ENCODE data around the gene MYCL. TPM values are rescaled to one million over a fixed set of nuclear protein-coding genes. Genes with fewer than 3 reads are reported as not detected.

The MYCL gene
- total RNA-seq, 1 donor from 2014 or later: 2.6 TPM

DNA sequence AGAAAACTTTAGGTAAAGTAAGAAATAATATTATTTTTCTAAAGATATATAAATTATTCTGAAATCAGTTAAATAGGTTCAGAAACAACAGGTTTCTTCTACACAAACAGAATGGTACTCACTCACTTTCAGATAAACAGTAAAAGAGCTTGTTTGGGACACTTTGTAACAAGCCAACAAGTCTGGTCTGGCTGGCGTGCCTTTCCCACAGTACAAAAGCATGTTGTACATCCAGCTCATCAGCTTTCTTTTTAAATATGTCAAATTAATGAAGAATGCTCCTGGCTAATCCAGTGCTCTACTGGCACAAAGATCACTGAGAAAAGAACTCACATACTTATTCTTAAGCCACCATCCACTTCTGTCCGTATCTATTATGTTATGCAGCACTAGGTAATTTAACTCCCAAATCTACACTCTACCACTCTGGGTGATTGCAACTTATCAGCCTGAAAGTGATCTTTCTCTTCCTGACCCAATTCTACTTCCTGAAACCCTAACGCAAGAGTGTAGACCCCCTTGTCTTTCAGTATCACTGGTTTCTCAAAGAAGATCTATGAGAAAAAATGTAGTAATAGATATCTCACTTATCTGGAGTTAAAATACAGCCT, 51.0 kb downstream of the MYCL start:
- no peak for DNase-seq (ENCODE audit: low read depth)
- no peak overlapping the region for H3K4me3 ChIP-seq (ENCODE audit: low read depth, low read length)
- TF ChIP-seq, protein P1, sequence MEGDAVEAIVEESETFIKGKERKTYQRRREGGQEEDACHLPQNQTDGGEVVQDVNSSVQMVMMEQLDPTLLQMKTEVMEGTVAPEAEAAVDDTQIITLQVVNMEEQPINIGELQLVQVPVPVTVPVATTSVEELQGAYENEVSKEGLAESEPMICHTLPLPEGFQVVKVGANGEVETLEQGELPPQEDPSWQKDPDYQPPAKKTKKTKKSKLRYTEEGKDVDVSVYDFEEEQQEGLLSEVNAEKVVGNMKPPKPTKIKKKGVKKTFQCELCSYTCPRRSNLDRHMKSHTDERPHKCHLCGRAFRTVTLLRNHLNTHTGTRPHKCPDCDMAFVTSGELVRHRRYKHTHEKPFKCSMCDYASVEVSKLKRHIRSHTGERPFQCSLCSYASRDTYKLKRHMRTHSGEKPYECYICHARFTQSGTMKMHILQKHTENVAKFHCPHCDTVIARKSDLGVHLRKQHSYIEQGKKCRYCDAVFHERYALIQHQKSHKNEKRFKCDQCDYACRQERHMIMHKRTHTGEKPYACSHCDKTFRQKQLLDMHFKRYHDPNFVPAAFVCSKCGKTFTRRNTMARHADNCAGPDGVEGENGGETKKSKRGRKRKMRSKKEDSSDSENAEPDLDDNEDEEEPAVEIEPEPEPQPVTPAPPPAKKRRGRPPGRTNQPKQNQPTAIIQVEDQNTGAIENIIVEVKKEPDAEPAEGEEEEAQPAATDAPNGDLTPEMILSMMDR (conservative IDR thresholded peaks at IDR 0.05; ENCODE audit: low read depth, low read length): no peak

DNA sequence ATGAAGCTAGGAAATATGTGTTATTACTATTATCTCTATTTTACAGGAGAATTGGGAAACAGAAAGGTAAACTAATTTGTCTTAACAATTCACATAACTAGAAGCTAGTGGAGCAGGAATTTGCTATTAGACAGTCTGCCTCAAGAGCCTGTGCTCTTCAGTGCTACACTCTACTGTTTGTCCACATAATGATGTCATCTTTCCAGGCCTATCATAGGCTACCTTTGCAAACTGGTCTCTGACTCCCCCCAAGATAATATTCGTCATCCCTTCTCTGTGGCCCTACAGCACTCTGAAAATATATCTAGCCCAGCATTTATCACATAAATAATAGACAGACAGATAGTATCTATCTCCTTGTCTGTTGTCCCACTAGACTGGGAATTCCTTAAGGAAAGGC, 52.5 kb downstream of the MYCL start:
- TF ChIP-seq, protein P1 (conservative IDR thresholded peaks at IDR 0.05; ENCODE audit: low read depth, low read length): no peak
- no peak overlapping the region for H3K4me3 ChIP-seq (ENCODE audit: low read depth, low read length)
- DNase-seq (ENCODE audit: low read depth): no peak

DNA sequence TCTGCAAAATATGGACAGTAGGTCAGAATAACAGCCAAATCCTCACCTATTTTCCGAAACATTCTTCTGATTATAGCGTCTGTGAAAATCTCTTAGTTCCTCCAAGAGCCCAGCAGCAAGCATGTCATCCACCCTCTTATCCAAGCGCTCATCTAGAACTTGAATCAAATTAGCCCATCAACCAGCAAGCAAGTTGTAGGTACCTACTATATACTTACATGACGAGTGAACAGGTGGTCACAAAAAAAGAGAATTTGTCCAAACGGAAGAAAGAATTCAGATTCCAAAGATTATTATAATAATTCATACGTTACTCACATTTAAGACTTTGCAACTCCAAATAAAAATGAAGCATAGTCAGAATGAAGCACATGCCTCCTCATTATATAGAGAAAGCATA, 53.8 kb downstream of the MYCL start:
- TF ChIP-seq, protein P1 (conservative IDR thresholded peaks at IDR 0.05; ENCODE audit: low read depth, low read length): no peak
- no peak overlapping the region for H3K4me3 ChIP-seq (ENCODE audit: low read depth, low read length)
- no peak for DNase-seq (ENCODE audit: low read depth)

DNA sequence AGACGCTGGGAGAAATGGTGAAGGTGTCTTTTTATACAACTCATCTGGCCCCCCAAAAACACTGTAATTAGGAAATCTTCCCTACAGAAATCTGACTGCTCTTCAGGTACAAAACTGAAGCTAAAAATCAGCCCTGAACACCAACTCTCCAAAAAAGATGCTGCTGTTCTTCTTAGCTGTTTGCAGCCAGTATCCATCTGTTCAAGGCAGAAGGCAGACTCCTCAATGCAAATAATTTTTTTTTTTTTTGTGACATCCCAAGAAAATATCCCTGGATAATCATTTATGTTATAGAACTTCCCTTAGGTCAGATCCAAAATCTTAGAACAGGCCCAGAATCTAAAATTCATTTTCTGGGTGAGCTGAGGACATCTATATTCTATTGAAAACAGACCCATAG, 54.9 kb downstream of the MYCL start:
- DNase-seq (ENCODE audit: low read depth): no peak
- TF ChIP-seq, protein P1 (conservative IDR thresholded peaks at IDR 0.05; ENCODE audit: low read depth, low read length): no peak
- H3K4me3 ChIP-seq (ENCODE audit: low read depth, low read length): no peak overlapping the region

DNA sequence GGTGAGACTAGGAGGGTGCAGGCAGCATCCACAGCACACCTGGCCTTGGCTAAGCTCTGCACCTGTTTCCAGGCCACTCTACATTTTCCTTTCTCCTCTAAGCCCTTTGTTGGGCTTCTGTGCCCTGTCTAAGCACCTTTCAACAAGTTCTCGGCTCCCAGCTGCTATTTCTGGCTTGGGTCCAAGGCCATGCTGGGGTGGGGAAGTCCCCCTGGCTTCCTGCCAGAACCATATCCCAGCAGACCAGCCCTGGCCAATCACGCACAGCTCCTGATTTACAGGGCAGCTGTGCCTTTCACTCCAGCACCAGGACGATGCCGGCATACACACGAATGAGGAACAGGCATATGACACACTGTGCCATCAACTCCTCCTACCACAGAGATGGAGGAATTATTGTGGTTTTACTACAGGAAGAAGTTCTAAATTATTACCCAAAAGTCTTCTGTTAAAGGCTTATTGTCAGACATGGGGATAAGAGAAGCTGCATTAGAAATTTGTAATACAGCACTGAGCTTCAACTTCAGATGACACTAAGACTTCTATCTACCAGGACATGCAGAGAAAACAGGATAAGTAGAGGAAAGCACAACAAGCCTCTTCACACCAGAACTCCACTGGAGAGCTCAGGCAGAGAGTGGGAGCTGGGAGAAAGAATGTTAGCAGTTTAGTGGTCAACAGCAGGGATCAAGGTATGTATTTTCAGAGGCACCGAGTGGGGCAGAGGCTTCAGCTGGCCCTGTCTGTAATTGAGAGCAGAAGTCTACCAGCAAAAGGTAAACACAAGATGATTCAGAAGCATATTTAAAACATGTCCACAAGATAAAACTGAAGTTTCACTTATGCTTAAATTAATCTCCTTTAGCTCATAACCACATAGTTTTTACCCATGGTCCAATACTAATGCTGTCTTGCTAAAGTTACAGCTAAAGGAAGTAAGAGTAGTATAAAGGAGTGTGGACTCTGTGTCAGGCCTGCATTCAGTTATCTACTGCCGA, 55.8 kb downstream of the MYCL start:
- TF ChIP-seq, protein P1 (conservative IDR thresholded peaks at IDR 0.05; ENCODE audit: low read depth, low read length): no peak
- peak; percentile 65 for DNase-seq (ENCODE audit: low read depth)

More for the DNA sequence above, 55.8 kb downstream of the MYCL start:
- H3K4me3 ChIP-seq (ENCODE audit: low read depth, low read length): no peak overlapping the region

Other genes starting within 250 kb of the MYCL start
- gene NT5C1A, start 229.8 kb downstream of the MYCL start, total RNA-seq: not detected in 2 replicates
- gene HPCAL4, start 210.5 kb downstream of the MYCL start, total RNA-seq: 0.06 and 0.07 TPM in 2 replicates
- gene PPIE, start 163.0 kb downstream of the MYCL start, total RNA-seq: 43.9 and 58.7 TPM in 2 replicates
- gene OXCT2, start 130.6 kb downstream of the MYCL start, total RNA-seq: 12.4 and 15.0 TPM in 2 replicates
- gene BMP8B, start 113.1 kb downstream of the MYCL start, total RNA-seq: 0.58 and 1.9 TPM in 2 replicates
- 16.2 and 18.6 TPM in 2 replicates for gene TRIT1, start 18.4 kb downstream of the MYCL start, total RNA-seq
- gene MFSD2A, start 53.2 kb upstream of the MYCL start, total RNA-seq: 5.3 and 16.9 TPM in 2 replicates
- gene CAP1, start 138.8 kb upstream of the MYCL start, total RNA-seq: 342 and 577 TPM in 2 replicates
- gene PPT1, start 195.3 kb upstream of the MYCL start, total RNA-seq: 29.6 and 70.8 TPM in 2 replicates